ENCODE measurements around the gene C1QC.

GRCh38 chr1:22636927-22637326, 6.5 kb upstream of the C1QC start:
- TF ChIP-seq EZH2 (IDR thresholded peaks at IDR 0.05; ENCODE audit: borderline replicate concordance, low read depth, low read length, poor library complexity, severe bottlenecking): no peak
- no peak for TF ChIP-seq CTCF (conservative IDR thresholded peaks at IDR 0.05; ENCODE audit: low read depth, low read length)

All from A673 (cell line).